HL-60/S4 treated with retinoic acid at 250 ng/mL for 4 days and 3 days (cell line): ENCODE results near the gene TRPM5.

Experiments
- in situ Hi-C: fragments of 300-500 bp; cut with MboI; formaldehyde crosslinking; loops from 2 replicates; pipeline ENCODE4 v1.7.0; 2022; ENCODE audit warnings: low sequenced_read_pairs

Gene TRPM5

GRCh38 chr11:2422461-2423156, 21.7 kb downstream of the TRPM5 start:
- in situ Hi-C loops = loop anchor here (10.0 to 25.0 kb wide), 2 partner anchors 210 to 472 kb away; no protein-coding TSS in a partner anchor

GRCh38 chr11:2421996-2422395, 22.3 kb downstream of the TRPM5 start:
- in situ Hi-C loops = loop anchor here (10.0 to 25.0 kb wide), 2 partner anchors 210 to 473 kb away; no protein-coding TSS in a partner anchor

GRCh38 chr11:2421226-2421994, 22.9 kb downstream of the TRPM5 start:
- in situ Hi-C loops = loop anchor here (10.0 to 25.0 kb wide), 2 partner anchors 209 to 473 kb away; no protein-coding TSS in a partner anchor

- in situ Hi-C loops = loop anchor here (10.0 to 25.0 kb wide), 2 partner anchors 208 to 474 kb away; no protein-coding TSS in a partner anchor
These were observed 23.6 kb downstream of the TRPM5 start for GRCh38 chr11:2420502-2421225.

GRCh38 chr11:2419638-2420501, 24.4 kb downstream of the TRPM5 start:
- in situ Hi-C loops = loop anchor here (10.0 to 25.0 kb wide), 3 partner anchors 105 to 475 kb away; no protein-coding TSS in a partner anchor

- in situ Hi-C loops = loop anchor here (10.0 to 25.0 kb wide), 2 partner anchors 104 to 207 kb away; no protein-coding TSS in a partner anchor
These were observed 25.5 kb downstream of the TRPM5 start for GRCh38 chr11:2418693-2419360.

GRCh38 chr11:2417856-2418692, 26.2 kb downstream of the TRPM5 start:
- in situ Hi-C loops = loop anchor here (10.0 to 25.0 kb wide), 2 partner anchors 103 to 206 kb away; no protein-coding TSS in a partner anchor

GRCh38 chr11:2416765-2417164, 27.5 kb downstream of the TRPM5 start:
- in situ Hi-C loops = loop anchor here (10.0 to 25.0 kb wide), 2 partner anchors 102 to 204 kb away; no protein-coding TSS in a partner anchor

GRCh38 chr11:2415601-2416380, 28.5 kb downstream of the TRPM5 start:
- in situ Hi-C loops = loop anchor here (10.0 to 25.0 kb wide), 2 partner anchors 101 to 203 kb away; no protein-coding TSS in a partner anchor

GRCh38 chr11:2415171-2415570, 29.1 kb downstream of the TRPM5 start:
- in situ Hi-C loops = loop anchor here (10.0 to 25.0 kb wide), 2 partner anchors 100 to 203 kb away; no protein-coding TSS in a partner anchor

- in situ Hi-C loops = loop anchor here (10.0 to 25.0 kb wide), 2 partner anchors 100 to 202 kb away; no protein-coding TSS in a partner anchor
These were observed 29.7 kb downstream of the TRPM5 start for GRCh38 chr11:2414616-2415015.

GRCh38 chr11:2413742-2414579, 30.4 kb downstream of the TRPM5 start:
- in situ Hi-C loops = loop anchor here (10.0 to 25.0 kb wide), 2 partner anchors 99 to 202 kb away; no protein-coding TSS in a partner anchor

- in situ Hi-C loops = loop anchor here (10.0 to 25.0 kb wide), 2 partner anchors 98 to 200 kb away; no protein-coding TSS in a partner anchor
These were observed 32.0 kb downstream of the TRPM5 start for GRCh38 chr11:2412323-2412722.

- in situ Hi-C loops = loop anchor here (10.0 to 25.0 kb wide), 2 partner anchors 97 to 199 kb away; no protein-coding TSS in a partner anchor
These were observed 32.6 kb downstream of the TRPM5 start for GRCh38 chr11:2411446-2412305.

GRCh38 chr11:2410616-2411015, 33.7 kb downstream of the TRPM5 start:
- in situ Hi-C loops = loop anchor here (10.0 to 25.0 kb wide), 2 partner anchors 96 to 198 kb away; no protein-coding TSS in a partner anchor
